DOHH2 (cell line): ENCODE results near the gene RIN2.

Experiments used
- H3F3A ChIP-seq: fragments of 200-600 bp; sonication (generic), shearing (Covaris generic); 2 replicates; pipeline ENCODE4 v1.6.0; 2016; ENCODE audit warnings: antibody characterized with exemption, mild to moderate bottlenecking; ENCODE audit not compliant: control insufficient read depth, insufficient read depth
- H3K27ac ChIP-seq: fragments of 200-600 bp; sonication (generic); 2 replicates; pipeline ENCODE4 v1.5.1; 2014; ENCODE audit warnings: low read depth, mild to moderate bottlenecking, low read length, moderate library complexity
- H3K27me3 ChIP-seq: fragments of 200-600 bp; sonication (generic); 2 replicates; pipeline ENCODE4 v1.6.1; 2014; ENCODE audit warnings: mild to moderate bottlenecking, low read length, mixed read lengths; ENCODE audit not compliant: control insufficient read depth
- H3K36me3 ChIP-seq: fragments of 200-600 bp; sonication (generic); 2 replicates; pipeline ENCODE4 v1.6.1; 2014; ENCODE audit warnings: mild to moderate bottlenecking, low read length, moderate library complexity, mixed read lengths; ENCODE audit not compliant: control insufficient read depth
- H3K4me1 ChIP-seq: fragments of 200-600 bp; sonication (generic); 2 replicates; pipeline ENCODE4 v1.6.1; 2014; ENCODE audit warnings: mild to moderate bottlenecking, low read length, mixed read lengths; ENCODE audit not compliant: control insufficient read depth
- H3K4me2 ChIP-seq: fragments of 200-600 bp; sonication (generic); 2 replicates; pipeline ENCODE4 v1.6.0; 2014; ENCODE audit warnings: mild to moderate bottlenecking, low read length, moderate library complexity
- H3K4me3 ChIP-seq: fragments of 200-600 bp; sonication (generic); 2 replicates; pipeline ENCODE4 v1.5.1; 2014; ENCODE audit warnings: mild to moderate bottlenecking, low read length, mixed read lengths
- H3K79me2 ChIP-seq: fragments of 200-600 bp; sonication (generic); 2 replicates; pipeline ENCODE4 v1.6.1; 2014; ENCODE audit warnings: mild to moderate bottlenecking, low read length, mixed read lengths; ENCODE audit not compliant: control insufficient read depth
- H3K9me2 ChIP-seq: fragments of 200-600 bp; sonication (generic); replicated peaks from 2 replicates; pipeline ENCODE4 v1.6.1; 2014; ENCODE audit warnings: mild to moderate bottlenecking, low read length, mixed read lengths; ENCODE audit not compliant: control insufficient read depth
- H3K9me3 ChIP-seq: fragments of 200-600 bp; sonication (generic); 2 replicates; pipeline ENCODE4 v1.6.1; 2014; ENCODE audit warnings: antibody characterized with exemption, low read length, mixed read lengths; ENCODE audit not compliant: control insufficient read depth, insufficient read depth
- H4K20me1 ChIP-seq: fragments of 200-600 bp; sonication (generic); 2 replicates; pipeline ENCODE4 v1.6.0; 2014; ENCODE audit warnings: low read depth, mild to moderate bottlenecking, antibody characterized with exemption, low read length, moderate library complexity; ENCODE audit not compliant: control insufficient read depth, insufficient read depth
- EZH2phosphoT487 ChIP-seq: fragments of 200-600 bp; sonication (generic); IDR thresholded peaks from 2 replicates; pipeline ENCODE4 v1.6.1; 2017; ENCODE audit warnings: borderline replicate concordance, mild to moderate bottlenecking, antibody characterized with exemption, low read length, moderate library complexity, mixed read lengths
- TF ChIP-seq, protein P1 (sequence below): fragments of 200-600 bp; sonication (generic); IDR thresholded peaks from one replicate; pipeline ENCODE4 v1.5.1; 2014; ENCODE audit warnings: antibody characterized with exemption, mild to moderate bottlenecking, low read depth, low read length; ENCODE audit not compliant: poor library complexity, severe bottlenecking

RIN2 gene

DNA sequence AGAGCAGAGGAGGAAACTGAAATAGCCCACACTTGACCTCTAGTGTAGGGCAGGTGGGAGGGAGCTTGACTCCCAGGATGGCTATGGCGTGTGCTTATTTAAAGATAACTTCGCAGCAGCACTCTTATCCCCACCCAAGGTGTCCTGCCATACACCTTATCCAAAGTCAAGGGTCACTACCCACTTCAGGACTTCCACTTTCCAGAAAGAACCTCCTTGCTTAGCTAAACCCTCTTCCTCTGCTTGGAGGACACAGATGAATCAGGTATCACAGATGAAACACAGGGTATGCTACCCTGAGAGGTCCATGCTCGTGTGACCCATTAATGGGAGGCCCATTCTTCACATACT lies 2.3 kb downstream of the RIN2 start:
- Histone ChIP-seq H3K4me1 (no peaks in the 10 kb centered on the region), H3F3A (no peaks in the 10 kb centered on the region), H3K27me3 (no peaks in the 10 kb centered on the region; the same call in 1 of the 2 replicates), H3K9me2 (no peaks in the 10 kb centered on the region), H3K4me2 (no peak overlapping the region), H3K27ac (no peak overlapping the region), H3K79me2 (no peaks in the 10 kb centered on the region), H4K20me1 (no peaks in the 10 kb centered on the region), H3K4me3 (no peak overlapping the region), H3K9me3 (no peaks in the 10 kb centered on the region), H3K36me3 (no peaks in the 10 kb centered on the region)
- TF ChIP-seq, protein P1, sequence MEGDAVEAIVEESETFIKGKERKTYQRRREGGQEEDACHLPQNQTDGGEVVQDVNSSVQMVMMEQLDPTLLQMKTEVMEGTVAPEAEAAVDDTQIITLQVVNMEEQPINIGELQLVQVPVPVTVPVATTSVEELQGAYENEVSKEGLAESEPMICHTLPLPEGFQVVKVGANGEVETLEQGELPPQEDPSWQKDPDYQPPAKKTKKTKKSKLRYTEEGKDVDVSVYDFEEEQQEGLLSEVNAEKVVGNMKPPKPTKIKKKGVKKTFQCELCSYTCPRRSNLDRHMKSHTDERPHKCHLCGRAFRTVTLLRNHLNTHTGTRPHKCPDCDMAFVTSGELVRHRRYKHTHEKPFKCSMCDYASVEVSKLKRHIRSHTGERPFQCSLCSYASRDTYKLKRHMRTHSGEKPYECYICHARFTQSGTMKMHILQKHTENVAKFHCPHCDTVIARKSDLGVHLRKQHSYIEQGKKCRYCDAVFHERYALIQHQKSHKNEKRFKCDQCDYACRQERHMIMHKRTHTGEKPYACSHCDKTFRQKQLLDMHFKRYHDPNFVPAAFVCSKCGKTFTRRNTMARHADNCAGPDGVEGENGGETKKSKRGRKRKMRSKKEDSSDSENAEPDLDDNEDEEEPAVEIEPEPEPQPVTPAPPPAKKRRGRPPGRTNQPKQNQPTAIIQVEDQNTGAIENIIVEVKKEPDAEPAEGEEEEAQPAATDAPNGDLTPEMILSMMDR, result no peak
- TF ChIP-seq EZH2phosphoT487, result no peak

DNA sequence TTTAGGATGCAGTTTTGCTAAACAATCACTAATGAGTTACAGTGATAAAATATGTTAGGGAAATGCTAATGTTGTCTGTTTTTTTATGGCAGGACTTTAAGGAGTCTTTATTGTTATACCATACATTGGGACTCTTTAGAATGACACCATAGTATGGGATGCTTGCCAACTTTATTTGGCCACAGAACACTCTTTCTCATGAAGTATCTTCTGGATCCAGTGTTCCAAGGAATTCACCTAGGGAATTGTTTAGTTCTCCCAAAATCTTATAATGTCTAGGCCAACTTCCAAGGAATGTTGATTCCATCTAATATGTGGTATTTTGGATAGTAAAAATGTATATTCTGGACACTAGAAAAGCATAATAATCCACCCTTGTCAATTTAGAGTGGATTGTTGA lies 3.3 kb downstream of the RIN2 start:
- no peak overlapping the region for H3K4me2 ChIP-seq

DNA sequence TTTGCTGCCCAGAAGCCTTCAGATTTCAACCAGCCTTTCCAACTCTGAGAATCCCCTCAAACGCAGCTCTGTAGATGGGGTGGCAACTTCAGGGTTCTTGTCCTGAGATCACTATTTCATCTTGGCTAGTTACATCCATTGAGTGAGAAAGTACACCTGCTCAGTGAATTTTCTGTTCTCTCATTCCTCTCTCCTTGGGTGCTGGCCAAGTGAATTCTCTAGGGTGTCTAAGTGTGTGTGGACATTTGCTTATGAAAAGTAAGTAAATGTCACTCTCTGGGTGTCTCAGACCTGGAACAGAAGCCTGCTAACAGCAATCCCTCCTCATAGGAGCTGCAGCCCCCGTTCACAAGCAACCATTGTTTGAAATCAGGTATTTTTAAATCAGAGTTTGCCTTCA lies 3.8 kb downstream of the RIN2 start:
- Histone ChIP-seq H4K20me1 (no peaks in the 10 kb centered on the region), H3K36me3 (no peaks in the 10 kb centered on the region), H3K9me2 (no peaks in the 10 kb centered on the region), H3K79me2 (no peaks in the 10 kb centered on the region), H3F3A (no peaks in the 10 kb centered on the region), H3K27ac (no peak overlapping the region), H3K4me2 (no peak overlapping the region), H3K4me1 (no peaks in the 10 kb centered on the region), H3K27me3 (no peaks in the 10 kb centered on the region; the same call in 1 of the 2 replicates), H3K9me3 (no peaks in the 10 kb centered on the region), H3K4me3 (no peak overlapping the region)
- no peak for TF ChIP-seq EZH2phosphoT487
- TF ChIP-seq, protein P1, result no peak

More for the DNA sequence above, 3.3 kb downstream of the RIN2 start:
- no peaks in the 10 kb centered on the region for H3K79me2 ChIP-seq
- no peaks in the 10 kb centered on the region for H3K9me2 ChIP-seq
- H3K4me3 ChIP-seq, result no peak overlapping the region
- H3F3A ChIP-seq, result no peaks in the 10 kb centered on the region
- no peaks in the 10 kb centered on the region for H3K36me3 ChIP-seq
- H3K27me3 ChIP-seq, result no peaks in the 10 kb centered on the region; the same call in 1 of the 2 replicates
- no peaks in the 10 kb centered on the region for H3K9me3 ChIP-seq
- no peaks in the 10 kb centered on the region for H4K20me1 ChIP-seq
- no peaks in the 10 kb centered on the region for H3K4me1 ChIP-seq
- H3K27ac ChIP-seq, result no peak overlapping the region
- TF ChIP-seq EZH2phosphoT487, result no peak
- TF ChIP-seq, protein P1, result no peak

DNA sequence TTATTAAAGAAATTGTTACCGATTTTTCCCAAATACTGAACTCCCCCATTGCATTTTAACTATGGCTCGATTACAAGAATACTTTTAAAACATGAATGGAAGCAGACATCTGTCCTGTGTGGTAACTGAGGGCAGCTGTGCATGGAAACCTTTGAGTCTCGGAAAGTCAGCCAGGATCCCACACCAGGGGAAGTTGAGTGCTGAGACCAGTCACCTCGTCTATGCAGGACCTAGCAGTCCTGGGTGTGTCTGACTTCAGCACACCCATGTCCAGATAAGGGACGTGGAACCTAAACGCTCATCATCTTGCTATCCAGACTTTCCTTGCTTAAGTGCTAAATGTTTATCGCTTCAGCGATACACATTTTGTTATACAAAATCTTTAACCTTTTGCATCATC lies 6.1 kb downstream of the RIN2 start:
- H3K27me3 ChIP-seq, result no peaks in the 10 kb centered on the region; the same call in 1 of the 2 replicates
- H3K9me2 ChIP-seq, result no peaks in the 10 kb centered on the region
- no peaks in the 10 kb centered on the region for H4K20me1 ChIP-seq
- H3K36me3 ChIP-seq, result no peaks in the 10 kb centered on the region
- TF ChIP-seq EZH2phosphoT487, result no peak
- TF ChIP-seq, protein P1, result no peak
- H3K4me3 ChIP-seq, result no peak overlapping the region
- H3K4me1 ChIP-seq, result no peaks in the 10 kb centered on the region
- no peaks in the 10 kb centered on the region for H3F3A ChIP-seq
- no peaks in the 10 kb centered on the region for H3K79me2 ChIP-seq
- H3K4me2 ChIP-seq, result no peak overlapping the region
- no peak overlapping the region for H3K27ac ChIP-seq
- H3K9me3 ChIP-seq, result no peaks in the 10 kb centered on the region
